HG02840 (cell line): Measurements from ENCODE around the gene PCDHB13.

Source experiments
- ATAC-seq: cut with Tn5 transposase; IDR thresholded peaks from one replicate; pipeline ENCODE4 v1.9.1; 2021; ENCODE audit warnings: mild to moderate bottlenecking, moderate library complexity, moderate number of reproducible peaks; ENCODE audit not compliant: unreplicated experiment, low FRiP score

Gene PCDHB13

DNA sequence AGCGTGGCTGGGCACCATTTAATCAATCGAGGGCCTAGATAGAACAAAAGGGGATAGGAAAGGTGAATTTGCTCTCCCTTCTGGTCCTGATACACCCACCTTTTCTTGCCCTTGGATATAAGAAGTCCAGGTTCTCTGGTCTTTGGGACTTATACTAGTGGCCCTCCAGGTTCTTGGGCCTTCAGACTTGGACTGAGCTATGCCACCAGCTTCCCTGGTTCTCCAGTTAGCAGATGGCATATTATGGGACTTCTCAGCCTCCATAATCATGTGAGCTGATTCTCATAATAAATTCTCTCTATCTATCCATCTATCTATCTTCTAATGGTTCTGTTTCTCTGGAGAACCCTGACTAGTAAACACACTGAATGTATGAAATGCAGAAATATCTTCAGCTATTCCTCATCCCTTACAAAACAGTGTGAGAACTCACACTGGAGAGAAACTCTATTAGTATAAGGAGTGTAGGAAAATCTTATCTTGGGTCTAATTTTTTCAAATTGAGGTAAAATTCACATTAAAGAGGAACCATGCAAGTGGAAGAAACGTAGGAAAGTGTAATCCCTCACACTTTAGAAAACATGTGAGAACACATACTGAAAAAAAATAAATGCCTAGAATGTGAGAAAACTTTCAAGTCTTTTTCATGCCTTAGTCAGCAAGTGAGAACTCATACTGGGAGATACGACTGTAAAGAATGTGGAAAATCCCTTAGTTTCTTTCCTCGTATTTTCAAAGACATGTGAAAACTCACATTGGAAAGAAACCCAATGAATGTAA lies 46.9 kb downstream of the PCDHB13 start:
- ATAC-seq: no peak

- ATAC-seq: no peak
Measured at GRCh38 chr5:141261238-141261546, 47.5 kb downstream of the PCDHB13 start.
